ENCODE results near the gene PKDREJ. TPM values are rescaled to one million over a fixed set of nuclear protein-coding genes. Genes with fewer than 3 reads are reported as not detected.
"Not testable (repeated sequence)": the region's sequence is repeated elsewhere in the genome, so short reads cannot be mapped to it uniquely, and the experiment has no call there.

Gene PKDREJ
- total RNA-seq, 1 experiment from 2014 or later = not detected

- H3K36me3 ChIP-seq (ENCODE audit: low read depth) = no peaks in the 10 kb centered on the region
- peak; percentile 82 to 89 for DNase-seq
- H3K4me1 ChIP-seq (replicated peaks; ENCODE audit: insufficient read depth) = peaks cover 16% of the 10 kb centered on the region; the same call in 1 of the 2 replicates
- H2AFZ ChIP-seq = peak within 1 kb of the TSS; percentile 92
- H3K4me3 ChIP-seq = peak within 1 kb of the TSS; percentile 85
- BruUV-seq (replicated peaks) = no TSS peak
- H4K20me1 ChIP-seq (ENCODE audit: insufficient read depth) = no peaks in the 10 kb centered on the region
- peak within 1 kb of the TSS; percentile 93 for H3K4me2 ChIP-seq
- ChIA-PET CTCF (no interaction called here), POLR2A (ENCODE audit: unreplicated experiment) (interaction anchor here (0.6 to 0.8 kb wide), 3 partner anchors 17 to 197 kb away, joined by 3 to 9 read pairs (median 5); no protein-coding TSS in a partner anchor)
- H3K9me3 ChIP-seq (ENCODE audit: insufficient read depth, low read depth) = peaks cover 3% of the 10 kb centered on the region; the same call in 1 of the 2 replicates
- H3K27ac ChIP-seq = no peak within 1 kb of the TSS
- intact Hi-C loops (cut with micrococcal nuclease; ENCODE audit: unreplicated experiment) = no loop called here
- H3K27me3 ChIP-seq (ENCODE audit: insufficient read depth, low read depth) = no peaks in the 10 kb centered on the region
- H3K79me2 ChIP-seq (ENCODE audit: low read depth) = peaks cover 4% of the 10 kb centered on the region; the same call in 1 of the 2 replicates
- TF ChIP-seq CTCF (conservative IDR thresholded peaks at IDR 0.05) (no peak), EZH2 (IDR thresholded peaks at IDR 0.05; ENCODE audit: low read depth) (no peak)
- H3K9me2 ChIP-seq (ENCODE audit: insufficient read depth) = no peaks in the 10 kb centered on the region
- H3F3A ChIP-seq (ENCODE audit: insufficient read depth, low read depth) = no peaks in the 10 kb centered on the region
These were observed 4.5 kb upstream of the PKDREJ start, which contains the start of gene TTC38 for GRCh38 chr22:46267431-46268279. Gene TTC38, plus strand, starts transcription at chr22:46268008. Its CDS starts 32 bp downstream, at chr22:46268040.

GRCh38 chr22:46265627-46266026 lies 2.5 kb upstream of the PKDREJ start:
- CTCF ChIA-PET; H3K9me2 ChIP-seq (ENCODE audit: insufficient read depth); H3K9me3 ChIP-seq (ENCODE audit: insufficient read depth, low read depth); DNase-seq; H3K4me3 ChIP-seq; H3F3A ChIP-seq (ENCODE audit: insufficient read depth, low read depth); H4K20me1 ChIP-seq (ENCODE audit: insufficient read depth); intact Hi-C loops (cut with micrococcal nuclease; ENCODE audit: unreplicated experiment); H2AFZ ChIP-seq; H3K79me2 ChIP-seq (ENCODE audit: low read depth); H3K4me2 ChIP-seq; BruUV-seq (replicated peaks); POLR2A ChIA-PET (ENCODE audit: unreplicated experiment); H3K27ac ChIP-seq; H3K36me3 ChIP-seq (ENCODE audit: low read depth): not testable (repeated sequence)
- Histone ChIP-seq H3K27me3 (ENCODE audit: insufficient read depth, low read depth) (peaks cover 12% of the 10 kb centered on the region; the same call in 1 of the 2 replicates), H3K4me1 (replicated peaks; ENCODE audit: insufficient read depth) (peaks cover 16% of the 10 kb centered on the region; the same call in 1 of the 2 replicates)

- Histone ChIP-seq H3K4me1 (replicated peaks; ENCODE audit: insufficient read depth) (peaks cover 16% of the 10 kb centered on the region; the same call in 1 of the 2 replicates), H3K27me3 (ENCODE audit: insufficient read depth, low read depth) (peaks cover 23% of the 10 kb centered on the region; the same call in 1 of the 2 replicates)
- POLR2A ChIA-PET (ENCODE audit: unreplicated experiment); H4K20me1 ChIP-seq (ENCODE audit: insufficient read depth); H3K36me3 ChIP-seq (ENCODE audit: low read depth); H3K79me2 ChIP-seq (ENCODE audit: low read depth); H3K27ac ChIP-seq; H3F3A ChIP-seq (ENCODE audit: insufficient read depth, low read depth); BruUV-seq (replicated peaks); H3K9me2 ChIP-seq (ENCODE audit: insufficient read depth); H3K4me2 ChIP-seq; H2AFZ ChIP-seq; CTCF ChIA-PET; H3K4me3 ChIP-seq; H3K9me3 ChIP-seq (ENCODE audit: insufficient read depth, low read depth); DNase-seq; intact Hi-C loops (cut with micrococcal nuclease; ENCODE audit: unreplicated experiment): not testable (repeated sequence)
These were observed 1.4 kb upstream of the PKDREJ start for GRCh38 chr22:46264520-46264919.
